Colonic mucosa (tissue), 4 donors: Measurements from ENCODE around the gene ABCG4. TPM values are rescaled to one million over a fixed set of nuclear protein-coding genes. Genes with fewer than 3 reads are reported as not detected.
"Not testable (repeated sequence)": the region's sequence is repeated elsewhere in the genome, so short reads cannot be mapped to it uniquely, and the experiment has no call there.

Source experiments
- DNase-seq: peaks from one replicate; pipeline ENCODE4 v3.0.0-alpha.2; 2020
- H3K27ac ChIP-seq: fragments of 200-600 bp; one replicate; pipeline ENCODE4 v1.8.0; 2021
- H3K27me3 ChIP-seq: fragments of 200-600 bp; one replicate; pipeline ENCODE4 v1.8.0; 2021
- H3K36me3 ChIP-seq: fragments of 200-600 bp; one replicate; pipeline ENCODE4 v1.8.0; 2021
- H3K4me1 ChIP-seq: fragments of 200-600 bp; one replicate; pipeline ENCODE4 v1.8.0; 2021; ENCODE audit warnings: mild to moderate bottlenecking
- H3K4me3 ChIP-seq: fragments of 200-600 bp; one replicate; pipeline ENCODE4 v1.8.0; 2021
- H3K9ac ChIP-seq, 2 donors: one replicate each; pipeline ENCODE4 v1.7.0; 2013; ENCODE audit warnings: control low read depth in 2 of 2, low read depth in 2 of 2, low read length in 2 of 2
- H3K9me3 ChIP-seq: fragments of 200-600 bp; one replicate; pipeline ENCODE4 v1.8.0; 2021
- intact Hi-C: fragments of 100-400 bp; cut with DNase I; formaldehyde crosslinking; loops from one replicate; pipeline ENCODE4 v1.14.1; 2022
- total RNA-seq, 2 donors: library from RNA; stranded (reverse); fragmentation: NEBNext Ultra II Directional in 1 of 2; extraction: Animal tissue kit (Norgen Biotek cat#: 25700) in 1 of 2; gene quantifications; one replicate each; pipeline ENCODE4 v1.2.1, GENCODE V29; 2021
- TF ChIP-seq, protein P1 (sequence below): fragments of 200-600 bp; IDR thresholded peaks from one replicate; pipeline ENCODE4 v1.8.0; 2022; ENCODE audit warnings: antibody characterized with exemption, mild to moderate bottlenecking
- donor health status: healthy.
- donor health status: DM: no; HTN: no; CAD: no.
- donor health status: DM: no; HTN: no; CAD: no.

Gene ABCG4
- total RNA-seq, 2 donors from 2014 or later = 0.05 to 0.22 TPM

DNA sequence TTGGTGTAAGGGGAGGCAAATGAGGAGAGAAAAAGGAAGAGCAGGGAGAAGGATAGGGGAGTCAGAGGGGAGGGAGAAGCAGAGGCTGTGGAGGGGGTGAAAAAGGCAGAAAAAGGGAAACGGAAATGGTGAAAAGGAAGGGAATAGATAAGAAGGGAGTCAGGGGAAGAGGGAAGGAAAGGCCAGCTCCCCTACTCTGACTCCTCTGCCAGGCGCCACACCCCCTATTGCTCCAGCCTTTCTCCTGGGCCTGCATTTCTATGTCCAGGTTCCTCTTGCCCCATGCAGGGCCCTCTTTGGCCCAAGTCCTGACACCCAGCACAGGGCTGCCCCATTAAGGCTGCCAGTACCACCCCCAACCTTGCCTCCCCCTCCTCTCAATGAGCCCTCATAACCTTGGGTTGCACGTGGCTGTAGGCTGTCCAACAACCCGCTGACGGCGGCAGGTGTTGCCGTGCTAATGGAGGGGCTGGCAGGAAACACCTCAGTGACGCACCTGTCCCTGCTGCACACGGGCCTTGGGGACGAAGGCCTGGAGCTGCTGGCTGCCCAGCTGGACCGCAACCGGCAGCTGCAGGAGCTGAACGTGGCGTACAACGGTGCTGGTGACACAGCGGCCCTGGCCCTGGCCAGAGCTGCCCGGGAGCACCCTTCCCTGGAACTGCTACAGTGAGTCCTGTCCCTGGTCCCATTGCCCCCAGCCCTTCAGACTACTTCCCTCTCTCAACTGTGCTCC is 33.0 kb downstream of the ABCG4 start:
- Histone ChIP-seq H3K9me3 (no peaks in the 10 kb centered on the region), H3K27me3 (no peaks in the 10 kb centered on the region), H3K4me1 (no peaks in the 10 kb centered on the region), H3K36me3 (no peaks in the 10 kb centered on the region), H3K9ac (no peak overlapping the region), H3K27ac (no peak overlapping the region), H3K4me3 (no peak overlapping the region)
- TF ChIP-seq, protein P1, sequence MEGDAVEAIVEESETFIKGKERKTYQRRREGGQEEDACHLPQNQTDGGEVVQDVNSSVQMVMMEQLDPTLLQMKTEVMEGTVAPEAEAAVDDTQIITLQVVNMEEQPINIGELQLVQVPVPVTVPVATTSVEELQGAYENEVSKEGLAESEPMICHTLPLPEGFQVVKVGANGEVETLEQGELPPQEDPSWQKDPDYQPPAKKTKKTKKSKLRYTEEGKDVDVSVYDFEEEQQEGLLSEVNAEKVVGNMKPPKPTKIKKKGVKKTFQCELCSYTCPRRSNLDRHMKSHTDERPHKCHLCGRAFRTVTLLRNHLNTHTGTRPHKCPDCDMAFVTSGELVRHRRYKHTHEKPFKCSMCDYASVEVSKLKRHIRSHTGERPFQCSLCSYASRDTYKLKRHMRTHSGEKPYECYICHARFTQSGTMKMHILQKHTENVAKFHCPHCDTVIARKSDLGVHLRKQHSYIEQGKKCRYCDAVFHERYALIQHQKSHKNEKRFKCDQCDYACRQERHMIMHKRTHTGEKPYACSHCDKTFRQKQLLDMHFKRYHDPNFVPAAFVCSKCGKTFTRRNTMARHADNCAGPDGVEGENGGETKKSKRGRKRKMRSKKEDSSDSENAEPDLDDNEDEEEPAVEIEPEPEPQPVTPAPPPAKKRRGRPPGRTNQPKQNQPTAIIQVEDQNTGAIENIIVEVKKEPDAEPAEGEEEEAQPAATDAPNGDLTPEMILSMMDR = no peak
- intact Hi-C loops = no loop called here
- no peak for DNase-seq

DNA sequence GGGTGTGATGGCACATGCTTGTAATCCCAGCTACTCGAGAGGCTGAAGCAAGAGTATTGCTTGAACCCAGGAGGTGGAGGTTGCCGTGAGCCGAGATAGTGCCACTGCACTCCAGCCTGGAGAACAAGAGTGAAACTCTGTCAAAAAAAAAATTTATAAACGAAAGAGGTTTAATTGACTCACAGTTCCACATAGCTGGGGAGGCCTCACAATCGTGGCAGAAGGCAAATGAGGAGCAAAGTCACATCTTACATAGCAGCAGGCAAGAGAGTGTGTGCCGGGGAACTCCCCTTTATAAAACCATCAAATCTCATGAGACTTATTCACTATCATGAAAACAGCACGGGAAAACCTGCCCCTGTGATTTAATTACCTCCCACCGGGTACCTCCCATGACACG is 35.5 kb downstream of the ABCG4 start:
- DNase-seq, intact Hi-C loops: not testable (repeated sequence)

DNA sequence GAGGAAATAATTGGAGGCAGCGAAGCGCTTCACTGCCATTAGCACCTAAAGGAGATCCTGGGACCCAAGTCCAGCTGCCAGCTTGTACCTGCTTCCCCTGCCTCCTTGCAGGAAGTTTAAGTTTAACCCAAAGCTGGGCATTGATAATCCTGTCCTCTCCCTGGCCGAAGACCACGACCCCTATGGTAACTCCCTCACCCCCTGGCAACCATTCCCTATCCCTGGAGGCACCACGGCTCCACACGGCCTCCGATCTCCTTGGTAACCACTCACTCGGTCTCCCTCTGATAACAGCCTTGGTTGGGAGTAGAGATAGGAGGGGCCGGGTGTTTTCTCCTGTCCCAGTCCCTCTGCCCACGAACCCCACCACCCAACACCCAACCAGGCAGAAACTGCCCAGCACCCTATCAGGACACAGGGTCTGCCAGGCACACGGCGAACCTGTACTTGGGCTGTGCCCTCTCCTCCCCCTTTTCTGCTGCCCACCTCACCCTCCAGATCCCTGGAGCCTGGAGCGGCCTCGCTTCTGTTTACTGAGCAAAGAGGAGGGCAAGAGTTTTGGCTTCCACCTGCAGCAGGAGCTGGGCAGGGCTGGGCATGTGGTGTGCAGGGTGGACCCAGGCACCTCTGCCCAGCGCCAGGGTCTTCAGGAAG is 37.3 kb downstream of the ABCG4 start:
- Histone ChIP-seq H3K9me3 (no peaks in the 10 kb centered on the region), H3K9ac (peak overlapping the region; percentile 0 to 86), H3K4me3 (peak overlapping the region; percentile 36), H3K27ac (peak overlapping the region; percentile 68), H3K27me3 (no peaks in the 10 kb centered on the region), H3K4me1 (no peaks in the 10 kb centered on the region), H3K36me3 (no peaks in the 10 kb centered on the region)
- TF ChIP-seq, protein P1 = no peak
- intact Hi-C loops = no loop called here
- peak; percentile 36 for DNase-seq

More for the DNA sequence above, 35.5 kb downstream of the ABCG4 start:
- H3K27ac ChIP-seq, H3K4me1 ChIP-seq, H3K9me3 ChIP-seq, H3K27me3 ChIP-seq, H3K36me3 ChIP-seq, H3K4me3 ChIP-seq, H3K9ac ChIP-seq: not testable (repeated sequence)

DNA sequence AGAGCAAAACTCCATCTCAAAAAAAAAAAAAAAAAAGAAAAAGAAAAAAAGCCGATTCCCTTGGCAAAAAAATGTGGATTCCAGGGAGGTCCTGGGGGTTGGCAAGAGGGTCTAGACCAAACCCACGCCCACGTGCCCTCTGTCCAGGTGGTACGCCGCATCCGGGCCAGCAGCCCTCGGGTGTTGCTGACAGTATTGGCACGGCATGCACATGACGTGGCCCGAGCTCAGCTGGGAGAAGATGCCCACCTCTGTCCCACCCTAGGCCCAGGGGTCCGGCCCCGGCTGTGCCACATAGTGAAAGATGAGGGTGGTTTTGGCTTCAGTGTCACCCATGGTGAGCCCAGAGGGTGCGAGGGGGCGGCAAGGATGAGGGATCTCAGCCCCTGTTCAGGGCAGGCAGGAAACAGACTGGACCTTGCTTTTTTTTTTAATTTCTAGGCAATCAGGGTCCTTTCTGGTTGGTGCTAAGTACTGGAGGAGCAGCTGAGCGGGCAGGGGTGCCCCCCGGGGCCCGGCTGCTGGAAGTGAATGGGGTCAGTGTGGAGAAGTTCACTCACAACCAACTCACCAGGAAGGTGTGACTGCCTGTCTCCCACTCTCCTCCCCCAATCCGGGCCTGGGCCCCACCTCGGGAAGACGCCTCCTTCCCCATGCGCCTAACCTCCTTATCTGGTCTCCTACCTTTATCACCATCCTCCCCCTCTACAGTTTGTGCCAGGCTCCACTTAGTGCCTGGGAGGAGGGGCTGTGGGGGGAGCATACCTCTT is 38.5 kb downstream of the ABCG4 start:
- intact Hi-C loops = no loop called here
- Histone ChIP-seq H3K4me1 (no peaks in the 10 kb centered on the region), H3K4me3 (no peak overlapping the region), H3K36me3 (no peaks in the 10 kb centered on the region), H3K9ac (no peak overlapping the region), H3K27ac (no peak overlapping the region), H3K27me3 (no peaks in the 10 kb centered on the region), H3K9me3 (no peaks in the 10 kb centered on the region)
- no peak for DNase-seq
- TF ChIP-seq, protein P1 = no peak

DNA sequence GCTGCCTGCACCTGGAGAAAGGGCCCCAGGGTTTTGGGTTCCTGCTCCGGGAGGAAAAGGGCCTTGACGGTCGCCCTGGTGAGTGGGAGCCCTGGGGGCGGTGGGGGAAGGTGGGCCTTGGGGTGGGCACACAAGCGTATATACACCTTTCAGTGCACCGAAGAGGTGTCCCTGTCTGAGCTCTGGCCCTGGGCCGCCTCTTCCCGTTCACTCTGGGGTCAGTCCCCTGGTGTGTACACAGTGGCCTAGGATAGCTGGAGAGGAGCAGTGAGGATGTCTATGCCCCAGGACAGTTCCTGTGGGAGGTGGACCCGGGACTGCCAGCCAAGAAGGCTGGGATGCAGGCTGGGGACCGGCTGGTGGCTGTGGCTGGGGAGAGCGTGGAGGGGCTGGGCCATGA is 39.2 kb downstream of the ABCG4 start:
- Histone ChIP-seq H3K36me3 (no peaks in the 10 kb centered on the region), H3K4me3 (no peak overlapping the region), H3K9ac (no peak overlapping the region), H3K4me1 (no peaks in the 10 kb centered on the region), H3K27ac (no peak overlapping the region), H3K27me3 (no peaks in the 10 kb centered on the region), H3K9me3 (no peaks in the 10 kb centered on the region)
- TF ChIP-seq, protein P1 = no peak
- no peak for DNase-seq
- intact Hi-C loops = no loop called here
